HG02759 (cell line): Measurements from ENCODE around the gene SACM1L.

Experiments
- ATAC-seq: cut with Tn5 transposase; IDR thresholded peaks from one replicate; pipeline ENCODE4 v1.9.1; 2021; ENCODE audit warnings: mild to moderate bottlenecking, moderate library complexity; ENCODE audit not compliant: unreplicated experiment

SACM1L gene

GRCh38 chr3:45781841-45782240 is 92.6 kb downstream of the SACM1L start:
- ATAC-seq = no peak

- no peak for ATAC-seq
Measured at GRCh38 chr3:45782381-45782780, 93.2 kb downstream of the SACM1L start.

- no peak for ATAC-seq
Measured at GRCh38 chr3:45783667-45784066, 94.5 kb downstream of the SACM1L start.

- ATAC-seq = no peak
Measured at GRCh38 chr3:45785605-45786150, 96.5 kb downstream of the SACM1L start.

GRCh38 chr3:45786801-45787495 is 97.8 kb downstream of the SACM1L start:
- no peak for ATAC-seq

- ATAC-seq = no peak
Measured at GRCh38 chr3:45787551-45787950, 98.4 kb downstream of the SACM1L start.

GRCh38 chr3:45789235-45789812 is 100.1 kb downstream of the SACM1L start:
- ATAC-seq = no peak

GRCh38 chr3:45790596-45790995 is 101.4 kb downstream of the SACM1L start:
- no peak for ATAC-seq

GRCh38 chr3:45792036-45792435 is 102.8 kb downstream of the SACM1L start:
- ATAC-seq = no peak

- no peak for ATAC-seq
Measured at GRCh38 chr3:45792516-45793172, 103.4 kb downstream of the SACM1L start.

- no peak for ATAC-seq
Measured at GRCh38 chr3:45793482-45794176, 104.4 kb downstream of the SACM1L start.

GRCh38 chr3:45794177-45794560 is 105.0 kb downstream of the SACM1L start:
- ATAC-seq = no peak

GRCh38 chr3:45794660-45795059 is 105.5 kb downstream of the SACM1L start:
- no peak for ATAC-seq
